Epithelial cell of esophagus (primary cell): ENCODE measurements around the gene ESR1.

Experiments
- DNase-seq: peaks from one replicate; pipeline ENCODE4 v3.0.0; 2010; ENCODE audit warnings: low read depth
- H3K4me3 ChIP-seq: 2 replicates; pipeline ENCODE4 v1.5.1; 2011; ENCODE audit warnings: mild to moderate bottlenecking, low read length, control low read depth
- CTCF ChIP-seq: IDR thresholded peaks from 2 replicates; pipeline ENCODE4 v1.5.1; 2011; ENCODE audit warnings: low read depth, mild to moderate bottlenecking, low read length, control low read depth, inconsistent platforms; ENCODE audit not compliant: insufficient read depth; ENCODE audit errors: missing control alignments

Gene ESR1

DNA sequence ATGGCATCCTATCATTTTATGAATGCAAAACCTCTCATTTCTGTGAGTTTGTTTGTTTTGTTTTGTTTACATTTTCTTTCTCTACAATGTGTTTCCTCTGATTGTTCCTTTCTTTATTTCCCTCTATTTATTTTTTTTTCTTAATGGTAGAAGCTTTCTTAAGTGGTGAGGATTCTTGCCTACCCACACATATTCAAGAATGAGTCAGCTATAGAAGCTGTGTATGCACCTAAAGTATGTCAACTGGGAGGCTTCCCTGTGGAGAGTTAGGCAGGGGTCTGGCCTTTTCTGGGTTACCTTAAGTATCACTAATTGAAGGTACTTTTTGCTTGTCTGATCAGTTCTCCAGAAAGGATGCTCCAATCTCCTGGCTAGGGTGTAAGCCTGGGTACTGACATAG is 354.0 kb downstream of the ESR1 start:
- no peak overlapping the region for H3K4me3 ChIP-seq
- no peak for TF ChIP-seq CTCF
- DNase-seq = peak; percentile 40

GRCh38 chr6:152164957-152165356 is 357.5 kb downstream of the ESR1 start:
- no peak for TF ChIP-seq CTCF
- no peak for DNase-seq

DNA sequence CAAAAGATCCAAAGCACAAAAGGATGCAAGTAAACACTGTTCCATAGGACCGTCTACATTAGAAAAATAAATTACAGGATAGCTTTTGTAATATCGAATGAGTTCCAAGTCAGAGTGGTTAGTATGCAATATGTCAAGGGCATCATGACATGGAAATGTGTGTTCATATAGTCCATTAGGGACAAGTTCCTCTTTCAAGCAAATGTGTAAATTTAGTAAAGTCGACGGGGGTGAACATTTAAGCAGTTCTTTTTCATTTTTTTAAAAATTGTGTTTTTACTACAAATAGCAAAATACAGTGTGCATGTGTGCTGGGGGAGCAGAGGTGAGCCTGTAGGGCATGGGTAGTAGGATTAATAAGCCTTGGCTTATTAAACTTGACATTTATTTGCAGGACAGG is 359.0 kb downstream of the ESR1 start:
- TF ChIP-seq CTCF = no peak
- H3K4me3 ChIP-seq = no peak overlapping the region
- no peak for DNase-seq

More at GRCh38 chr6:152164957-152165356, 357.5 kb downstream of the ESR1 start:
- no peak overlapping the region for H3K4me3 ChIP-seq

DNA sequence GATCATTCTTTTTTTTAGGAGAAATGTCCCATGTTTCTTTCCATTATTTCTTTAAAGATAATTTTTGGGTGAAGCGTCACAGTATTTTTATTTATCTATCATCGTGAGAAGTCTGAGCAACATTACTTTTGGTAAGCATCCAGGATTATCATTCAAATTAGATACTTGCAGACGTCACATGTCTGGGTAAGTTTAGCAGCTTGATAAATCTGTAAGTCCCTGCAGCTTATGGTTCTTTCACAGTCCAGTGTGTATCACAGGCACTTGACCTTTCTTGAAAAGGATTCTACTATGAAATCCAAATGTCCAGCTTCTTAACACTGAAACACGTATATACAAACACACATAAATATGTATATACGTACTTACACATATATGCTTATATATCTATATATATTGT is 359.4 kb downstream of the ESR1 start:
- DNase-seq = no peak
- no peak overlapping the region for H3K4me3 ChIP-seq
- TF ChIP-seq CTCF = no peak

DNA sequence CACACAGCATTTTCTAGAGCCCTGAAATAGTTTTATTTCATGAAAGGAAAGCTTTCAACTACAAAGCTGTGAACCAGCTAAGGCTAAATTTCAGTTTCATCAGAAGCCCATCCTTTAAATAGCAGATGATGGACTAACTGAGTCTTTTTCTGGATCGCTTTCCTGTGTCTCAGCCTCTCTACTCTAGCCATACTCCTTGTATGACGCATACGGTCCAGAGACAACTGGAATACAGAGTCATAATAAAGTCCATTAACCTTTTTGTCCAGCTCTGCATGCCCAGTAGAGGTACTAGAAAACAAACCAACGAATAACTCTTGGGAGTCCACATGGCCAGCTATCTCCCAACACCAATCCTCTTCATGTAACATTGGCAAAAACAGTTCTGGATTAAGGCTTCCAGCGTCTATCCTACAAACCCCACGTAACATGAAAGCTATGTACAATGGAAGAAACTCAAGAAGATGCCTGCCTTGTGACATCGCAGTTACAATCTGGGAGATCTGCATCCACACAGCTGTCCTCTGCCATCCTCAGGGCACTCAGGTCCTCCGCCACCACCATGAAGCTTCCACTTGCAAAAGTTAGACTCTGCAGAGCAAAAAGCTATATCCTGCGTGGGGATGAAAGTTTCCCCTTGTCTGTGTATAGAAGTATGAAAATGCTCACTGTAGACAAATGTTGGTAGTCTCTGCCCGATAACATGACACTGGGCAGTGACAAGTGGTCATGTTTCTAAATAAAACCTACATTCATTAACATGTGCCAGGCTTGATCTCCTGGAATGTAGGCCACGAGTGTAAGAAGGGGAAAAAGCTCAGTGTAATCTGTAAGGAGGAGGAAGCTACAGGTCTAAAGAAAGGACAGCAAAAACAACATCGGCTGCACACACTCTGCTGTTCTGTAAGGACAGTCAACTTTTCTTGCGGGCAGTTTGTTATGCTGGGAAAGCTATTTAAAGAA is 360.4 kb downstream of the ESR1 start:
- no peak for TF ChIP-seq CTCF
- DNase-seq = no peak
- H3K4me3 ChIP-seq = no peak overlapping the region

DNA sequence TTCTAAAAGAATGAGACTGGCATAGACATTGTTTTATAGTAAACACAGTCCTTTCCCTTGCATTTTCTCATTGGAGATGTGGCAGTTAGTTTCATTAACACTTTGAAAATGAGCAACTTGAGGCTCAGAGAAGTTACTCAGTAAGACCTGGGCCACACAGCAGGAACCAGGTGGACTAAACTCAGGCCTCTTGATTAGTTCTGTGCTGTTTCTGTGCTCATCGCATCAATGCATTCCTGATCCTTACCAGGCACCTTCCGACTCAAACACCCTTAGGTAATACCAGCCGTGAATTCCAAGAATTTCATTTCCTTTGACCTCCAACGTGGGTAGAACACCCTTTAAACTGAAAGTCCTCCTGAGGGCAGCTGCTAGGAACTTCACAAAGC is 362.8 kb downstream of the ESR1 start:
- no peak for DNase-seq
- H3K4me3 ChIP-seq = no peak overlapping the region
- TF ChIP-seq CTCF = no peak
